Effector memory CD4-positive, alpha-beta T cell (primary cell): ENCODE measurements around the gene ARSG.

Experiments
- DNase-seq, 3 donors: peaks; one replicate each; pipeline ENCODE4 v3.0.0-alpha.2; 2020
- H3K27ac ChIP-seq: 2 replicates; pipeline ENCODE4 v1.7.0; 2013; ENCODE audit warnings: mild to moderate bottlenecking, low read length, moderate library complexity; ENCODE audit not compliant: insufficient read depth, poor library complexity, severe bottlenecking
- H3K27me3 ChIP-seq: replicated peaks from 2 replicates; pipeline ENCODE4 v1.7.0; 2013; ENCODE audit warnings: mild to moderate bottlenecking, low read length; ENCODE audit not compliant: insufficient read depth, control insufficient read depth, poor library complexity, severe bottlenecking
- H3K36me3 ChIP-seq: 2 replicates; pipeline ENCODE4 v1.7.0; 2013; ENCODE audit warnings: mild to moderate bottlenecking, low read length, moderate library complexity; ENCODE audit not compliant: control insufficient read depth, insufficient read depth
- H3K4me1 ChIP-seq: 2 replicates; pipeline ENCODE4 v1.7.0; 2013; ENCODE audit warnings: low read length, mild to moderate bottlenecking; ENCODE audit not compliant: control insufficient read depth, insufficient read depth, poor library complexity, severe bottlenecking
- H3K4me3 ChIP-seq: 2 replicates; pipeline ENCODE4 v1.7.0; 2013; ENCODE audit warnings: low read length, low read depth, mild to moderate bottlenecking; ENCODE audit not compliant: insufficient read depth, poor library complexity, severe bottlenecking
- H3K9me3 ChIP-seq: 2 replicates; pipeline ENCODE4 v1.7.0; 2013; ENCODE audit warnings: mild to moderate bottlenecking, low read length, moderate library complexity; ENCODE audit not compliant: control insufficient read depth

ARSG gene

GRCh38 chr17:68451670-68452354 lies 160.5 kb downstream of the ARSG start:
- no peaks in the 10 kb centered on the region for H3K27me3 ChIP-seq
- H3K4me1 ChIP-seq, result peaks cover 3% of the 10 kb centered on the region
- no peak for DNase-seq
- no peak overlapping the region for H3K4me3 ChIP-seq
- H3K36me3 ChIP-seq, result no peaks in the 10 kb centered on the region
- no peak overlapping the region for H3K27ac ChIP-seq
- H3K9me3 ChIP-seq, result no peaks in the 10 kb centered on the region

DNA sequence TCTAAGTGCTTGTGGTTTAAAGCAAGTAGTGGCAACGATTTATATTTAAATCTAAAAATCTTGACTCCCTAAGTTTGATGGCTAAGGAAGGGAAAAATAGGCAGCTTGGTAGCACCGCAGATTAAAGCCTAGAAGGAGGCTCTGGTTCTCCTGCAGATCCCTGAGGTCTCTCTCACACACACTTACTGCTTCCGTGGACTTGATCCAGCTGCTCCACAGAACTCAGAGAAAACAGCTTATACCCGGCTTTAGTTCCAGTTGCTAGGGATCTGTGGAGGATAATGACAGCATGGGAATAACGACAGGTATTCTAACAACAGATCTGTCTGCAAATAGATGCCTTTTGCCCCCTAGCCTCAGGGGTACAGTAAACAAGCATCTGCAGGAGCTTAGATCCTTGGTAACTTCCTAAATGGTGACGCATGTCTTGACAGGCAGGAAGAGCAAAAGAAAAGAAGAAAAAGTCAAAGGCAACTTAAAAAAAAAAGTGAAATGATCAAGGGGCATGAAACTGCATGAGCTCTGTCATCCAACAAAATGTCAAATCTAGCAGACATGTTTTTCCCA lies 161.5 kb downstream of the ARSG start:
- Histone ChIP-seq H3K4me3 (no peak overlapping the region), H3K4me1 (peaks cover 6% of the 10 kb centered on the region), H3K27ac (no peak overlapping the region), H3K36me3 (no peaks in the 10 kb centered on the region), H3K9me3 (no peaks in the 10 kb centered on the region), H3K27me3 (no peaks in the 10 kb centered on the region)
- DNase-seq, result no peak

DNA sequence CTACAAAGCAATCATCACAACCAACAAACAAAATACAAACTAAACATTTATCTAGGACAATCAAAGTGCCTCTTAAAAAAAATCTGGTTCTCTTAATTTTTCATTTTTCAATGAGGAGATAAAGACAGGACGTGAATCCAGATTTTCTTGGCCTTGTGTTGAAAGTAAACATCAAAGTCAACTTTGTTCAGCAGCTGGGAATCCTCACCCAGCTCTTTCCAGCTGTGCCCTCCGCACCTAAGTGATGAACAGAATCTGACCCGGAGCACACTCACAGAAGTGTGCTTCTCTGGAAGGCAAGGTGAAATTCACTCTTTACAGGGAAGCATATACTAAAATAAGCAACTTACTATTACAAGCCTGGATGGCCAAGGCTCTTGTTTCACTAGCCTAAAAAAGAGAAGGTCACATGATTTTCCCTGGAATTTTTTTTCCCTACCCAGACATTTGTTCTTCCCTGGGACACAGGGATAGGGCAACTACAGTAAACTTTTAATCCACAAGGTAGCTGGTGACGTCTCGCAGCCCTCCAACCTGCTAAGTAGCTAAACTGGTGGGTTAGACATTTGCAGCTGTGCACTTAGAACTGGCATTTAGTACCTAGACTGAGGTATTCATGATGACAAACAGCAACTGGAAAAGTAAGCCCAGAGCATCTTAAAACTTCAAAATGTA lies 162.8 kb downstream of the ARSG start:
- Histone ChIP-seq H3K9me3 (no peaks in the 10 kb centered on the region), H3K4me1 (peaks cover 10% of the 10 kb centered on the region), H3K36me3 (no peaks in the 10 kb centered on the region), H3K27me3 (no peaks in the 10 kb centered on the region), H3K4me3 (no peak overlapping the region), H3K27ac (no peak overlapping the region)
- DNase-seq, result no peak

GRCh38 chr17:68455901-68456338 lies 164.6 kb downstream of the ARSG start:
- Histone ChIP-seq H3K4me1 (peaks cover 23% of the 10 kb centered on the region), H3K27ac (no peak overlapping the region), H3K27me3 (no peaks in the 10 kb centered on the region), H3K9me3 (no peaks in the 10 kb centered on the region), H3K4me3 (no peak overlapping the region), H3K36me3 (no peaks in the 10 kb centered on the region)
- no peak for DNase-seq

DNA sequence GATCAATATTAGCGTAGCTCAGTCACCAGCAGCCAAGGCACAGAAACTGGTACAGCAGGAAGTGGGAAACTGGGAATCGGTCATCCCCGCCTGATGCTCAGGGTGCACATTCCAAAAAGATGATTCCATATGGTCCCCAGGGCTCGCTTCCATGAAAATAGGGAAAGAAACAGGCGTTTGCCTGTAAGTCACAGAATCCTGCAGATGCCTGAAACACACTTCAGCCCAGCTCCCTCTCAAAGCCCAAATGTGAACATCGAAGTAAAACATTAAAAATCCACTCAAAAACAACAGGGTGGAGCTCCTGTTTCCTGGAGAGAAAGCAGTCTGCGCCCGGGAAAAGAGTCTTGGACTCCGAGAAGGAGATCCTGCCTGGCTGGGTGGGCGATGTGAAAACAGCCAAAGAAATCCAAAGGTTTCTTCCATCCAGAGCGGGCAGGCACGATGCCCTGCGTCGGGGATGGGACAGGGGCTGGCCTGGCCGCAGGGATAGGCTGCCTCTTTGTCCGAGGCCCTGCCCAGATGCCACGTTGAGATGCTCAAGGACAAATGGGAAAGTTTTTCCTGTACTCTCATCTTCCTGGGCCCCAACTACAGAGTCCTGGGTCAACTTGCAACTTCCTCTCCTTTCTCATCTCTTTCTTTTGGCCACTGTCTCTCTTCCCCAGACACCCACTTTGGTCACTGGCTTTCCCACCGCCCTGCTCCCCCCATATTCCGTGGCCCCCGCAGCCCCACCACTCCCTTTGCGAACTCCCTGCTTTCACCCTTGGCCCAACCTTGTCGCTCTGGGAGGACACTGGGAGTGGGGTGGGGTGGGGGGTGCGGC lies 165.3 kb downstream of the ARSG start:
- H3K4me1 ChIP-seq, result peaks cover 29% of the 10 kb centered on the region
- H3K27ac ChIP-seq, result peak overlapping the region; percentile 61
- DNase-seq, result no peak
- no peaks in the 10 kb centered on the region for H3K9me3 ChIP-seq
- peak overlapping the region; percentile 75 for H3K4me3 ChIP-seq
- no peaks in the 10 kb centered on the region for H3K27me3 ChIP-seq
- H3K36me3 ChIP-seq, result no peaks in the 10 kb centered on the region

GRCh38 chr17:68457168-68457538 lies 165.9 kb downstream of the ARSG start, which contains the start of gene WIPI1:
Gene WIPI1 (minus strand): TSS chr17:68457496. CDS start chr17:68457421, 75 bp downstream.
- Histone ChIP-seq H3K4me3 (peak within 1 kb of the TSS; percentile 75), H3K27ac (peak within 1 kb of the TSS; percentile 69), H3K4me1 (peaks cover 34% of the 10 kb centered on the region), H3K9me3 (no peaks in the 10 kb centered on the region), H3K36me3 (no peaks in the 10 kb centered on the region), H3K27me3 (no peaks in the 10 kb centered on the region)
- DNase-seq, result no peak

- Histone ChIP-seq H3K27me3 (no peaks in the 10 kb centered on the region), H3K4me3 (peak overlapping the region; percentile 54), H3K27ac (peak overlapping the region; percentile 69), H3K4me1 (peaks cover 40% of the 10 kb centered on the region), H3K9me3 (no peaks in the 10 kb centered on the region), H3K36me3 (no peaks in the 10 kb centered on the region)
- DNase-seq, result peak; percentile 98
Measured at GRCh38 chr17:68457539-68458259, 166.4 kb downstream of the ARSG start.

DNA sequence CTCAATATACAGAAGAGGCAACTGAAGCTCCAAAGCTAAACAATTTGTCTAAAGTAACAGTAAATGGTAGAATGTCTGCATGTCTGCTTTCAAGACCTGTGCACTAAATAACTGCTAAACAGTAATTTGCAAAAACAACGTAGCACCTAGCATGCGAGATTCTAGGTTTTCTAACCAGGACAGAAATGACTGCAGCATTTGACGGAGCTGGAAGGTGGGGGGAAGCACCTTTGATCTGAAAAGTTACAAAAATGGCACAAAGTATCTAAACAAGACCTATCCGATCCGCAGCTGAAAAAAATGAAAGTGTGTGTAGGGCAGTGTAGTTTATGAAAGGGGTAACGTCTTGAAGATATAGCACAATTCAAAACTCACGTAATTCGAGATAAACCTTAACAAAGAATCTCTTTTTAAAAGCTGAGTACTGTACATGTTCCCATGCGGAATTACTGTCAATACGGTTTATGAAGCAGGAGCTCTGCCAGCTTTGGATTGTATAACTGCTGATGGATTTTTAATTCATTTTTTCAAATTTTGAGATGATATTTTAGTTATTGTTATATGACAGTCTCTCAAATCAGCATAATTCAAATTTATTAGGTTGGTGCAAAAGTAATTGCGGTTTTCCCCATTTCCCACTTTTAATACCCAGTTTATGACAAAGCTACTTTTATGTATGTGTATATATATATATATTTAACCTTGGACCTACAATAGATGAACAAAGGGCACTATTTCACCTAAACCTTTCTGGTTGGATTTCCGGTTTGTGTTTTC lies 167.2 kb downstream of the ARSG start:
- Histone ChIP-seq H3K27ac (peak overlapping the region; percentile 69), H3K4me3 (peak overlapping the region; percentile 54), H3K4me1 (peaks cover 41% of the 10 kb centered on the region), H3K36me3 (no peaks in the 10 kb centered on the region), H3K9me3 (no peaks in the 10 kb centered on the region), H3K27me3 (no peaks in the 10 kb centered on the region)
- DNase-seq, result no peak
